Karpas-422 (cell line): Measurements from ENCODE around the gene NLGN4Y. TPM values are rescaled to one million over a fixed set of nuclear protein-coding genes. Genes with fewer than 3 reads are reported as not detected.

Source experiments
- DNase-seq: peaks from one replicate; pipeline ENCODE4 v3.0.0-alpha.2; 2015
- H2AFZ ChIP-seq: fragments of 200-600 bp; sonication (generic); 2 replicates; pipeline ENCODE4 v1.6.1; 2014; ENCODE audit warnings: antibody characterized with exemption, low read length, mixed read lengths
- H3K27ac ChIP-seq: fragments of 200-600 bp; sonication (generic); 2 replicates; pipeline ENCODE4 v1.5.1; 2014; ENCODE audit warnings: mild to moderate bottlenecking, low read length, moderate library complexity
- H3K27me3 ChIP-seq: fragments of 200-600 bp; sonication (generic); 2 replicates; pipeline ENCODE4 v1.6.1; 2014; ENCODE audit warnings: low read length, mixed read lengths
- H3K36me3 ChIP-seq: fragments of 200-600 bp; sonication (generic); 2 replicates; pipeline ENCODE4 v1.6.1; 2014; ENCODE audit warnings: low read length, mixed read lengths; ENCODE audit not compliant: insufficient read depth
- H3K4me1 ChIP-seq: fragments of 200-600 bp; sonication (generic); 2 replicates; pipeline ENCODE4 v1.6.1; 2014; ENCODE audit warnings: mild to moderate bottlenecking, low read length, mixed read lengths
- H3K4me2 ChIP-seq: fragments of 200-600 bp; sonication (generic); 2 replicates; pipeline ENCODE4 v1.6.1; 2014; ENCODE audit warnings: low read length, low read depth, mild to moderate bottlenecking; ENCODE audit not compliant: poor library complexity, severe bottlenecking
- H3K4me3 ChIP-seq: fragments of 200-600 bp; sonication (generic); 2 replicates; pipeline ENCODE4 v1.5.1; 2014; ENCODE audit warnings: mild to moderate bottlenecking, antibody characterized with exemption, low read length, mixed read lengths
- H3K79me2 ChIP-seq: fragments of 200-600 bp; sonication (generic); 2 replicates; pipeline ENCODE4 v1.6.1; 2014; ENCODE audit warnings: mild to moderate bottlenecking, low read length, mixed read lengths
- H3K9ac ChIP-seq: fragments of 200-600 bp; sonication (generic); 2 replicates; pipeline ENCODE4 v1.6.0; 2014; ENCODE audit warnings: low read length
- H3K9me2 ChIP-seq: fragments of 200-600 bp; sonication (generic), shearing (Covaris generic); replicated peaks from 2 replicates; pipeline ENCODE4 v1.6.0; 2014; ENCODE audit warnings: mild to moderate bottlenecking, low read length, moderate library complexity; ENCODE audit not compliant: insufficient read depth
- H3K9me3 ChIP-seq: fragments of 300-700, 200-600 bp; sonication (generic); 2 replicates; pipeline ENCODE4 v1.6.1; 2014; ENCODE audit warnings: low read length, mixed read lengths
- H4K20me1 ChIP-seq: fragments of 200-600 bp; sonication (generic); 2 replicates; pipeline ENCODE4 v1.6.1; 2014; ENCODE audit warnings: mild to moderate bottlenecking, antibody characterized with exemption, low read length, low read depth; ENCODE audit not compliant: insufficient read depth
- total RNA-seq: library from RNA; depleted of rRNA; stranded (reverse); fragments of >200 nt; shearing (Covaris generic); gene quantifications from 2 replicates; pipeline ENCODE4 v1.2.3, GENCODE V29; 2014; ENCODE audit warnings: low replicate concordance

NLGN4Y gene
- total RNA-seq, 1 experiment from 2014 or later, result not detected

DNA sequence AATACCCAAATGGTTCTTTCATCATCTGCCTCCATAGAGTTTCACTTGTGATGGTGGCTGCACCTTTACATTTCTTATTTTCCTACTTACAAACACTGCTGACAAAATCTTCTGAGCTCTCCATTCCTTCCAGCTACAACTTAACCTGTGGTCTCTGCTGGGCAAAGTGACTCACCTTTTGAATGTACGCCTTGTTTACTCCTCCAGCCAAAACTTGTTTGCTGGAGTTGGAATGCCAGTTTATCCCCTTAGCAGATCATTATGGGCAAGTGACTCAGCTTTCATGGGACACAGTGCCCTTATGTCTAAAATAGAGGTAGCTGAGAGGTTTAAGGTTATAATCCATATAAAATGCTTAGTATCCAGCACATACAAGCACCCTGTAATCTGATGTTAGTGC, 107.3 kb downstream of the NLGN4Y start:
- Histone ChIP-seq H4K20me1 (no peaks in the 10 kb centered on the region), H3K27me3 (no peaks in the 10 kb centered on the region), H3K4me1 (no peaks in the 10 kb centered on the region), H3K36me3 (no peaks in the 10 kb centered on the region), H3K27ac (no peak overlapping the region), H3K9me3 (no peaks in the 10 kb centered on the region), H3K9me2 (no peaks in the 10 kb centered on the region), H2AFZ (no peak overlapping the region), H3K4me2 (no peak overlapping the region), H3K9ac (no peak overlapping the region), H3K4me3 (no peak overlapping the region), H3K79me2 (no peaks in the 10 kb centered on the region)
- no peak for DNase-seq

- Histone ChIP-seq H3K4me1 (no peaks in the 10 kb centered on the region), H4K20me1 (no peaks in the 10 kb centered on the region), H3K9me2 (no peaks in the 10 kb centered on the region), H3K79me2 (no peaks in the 10 kb centered on the region), H3K4me2 (no peak overlapping the region), H3K9ac (no peak overlapping the region), H2AFZ (no peak overlapping the region), H3K36me3 (no peaks in the 10 kb centered on the region), H3K27ac (no peak overlapping the region), H3K27me3 (no peaks in the 10 kb centered on the region), H3K9me3 (no peaks in the 10 kb centered on the region), H3K4me3 (no peak overlapping the region)
- DNase-seq, result no peak
Measured at GRCh38 chrY:14633718-14634117, 109.4 kb downstream of the NLGN4Y start.

- Histone ChIP-seq H3K27ac (no peak overlapping the region), H3K9ac (no peak overlapping the region), H3K4me3 (no peak overlapping the region), H3K9me2 (no peaks in the 10 kb centered on the region), H3K4me2 (no peak overlapping the region), H2AFZ (no peak overlapping the region), H4K20me1 (no peaks in the 10 kb centered on the region), H3K4me1 (no peaks in the 10 kb centered on the region), H3K79me2 (no peaks in the 10 kb centered on the region), H3K36me3 (no peaks in the 10 kb centered on the region), H3K27me3 (no peaks in the 10 kb centered on the region), H3K9me3 (no peaks in the 10 kb centered on the region)
- DNase-seq, result no peak
Measured at GRCh38 chrY:14634954-14635353, 110.6 kb downstream of the NLGN4Y start.

GRCh38 chrY:14637551-14637950, 113.2 kb downstream of the NLGN4Y start:
- Histone ChIP-seq H3K4me2 (no peak overlapping the region), H3K4me3 (no peak overlapping the region)
- no peak for DNase-seq

DNA sequence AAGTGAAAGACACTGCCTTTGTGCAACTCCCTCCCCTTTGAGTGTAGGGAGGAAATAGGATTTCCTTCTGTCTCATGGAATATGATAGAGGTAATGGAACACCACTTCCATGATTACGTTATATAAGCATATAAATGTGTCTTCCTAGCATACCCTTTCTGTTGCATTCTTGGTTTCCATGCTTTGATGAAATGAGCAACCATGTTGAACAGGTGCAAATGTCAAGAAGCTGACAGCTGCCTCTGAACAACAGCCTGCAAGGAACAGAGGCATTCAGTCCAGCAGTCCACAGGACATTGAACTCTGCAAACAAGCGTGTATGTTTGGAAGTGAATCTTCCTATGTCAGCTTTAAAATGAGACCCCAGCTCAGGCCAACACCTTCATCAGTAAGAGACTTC, 117.5 kb downstream of the NLGN4Y start:
- H3K36me3 ChIP-seq, result no peaks in the 10 kb centered on the region
- no peak overlapping the region for H3K9ac ChIP-seq
- no peaks in the 10 kb centered on the region for H3K27me3 ChIP-seq
- H4K20me1 ChIP-seq, result no peaks in the 10 kb centered on the region
- H3K79me2 ChIP-seq, result no peaks in the 10 kb centered on the region
- no peaks in the 10 kb centered on the region for H3K4me1 ChIP-seq
- no peak overlapping the region for H3K4me2 ChIP-seq
- no peak overlapping the region for H2AFZ ChIP-seq
- no peak overlapping the region for H3K4me3 ChIP-seq
- H3K9me2 ChIP-seq, result no peaks in the 10 kb centered on the region
- DNase-seq, result no peak
- H3K9me3 ChIP-seq, result no peaks in the 10 kb centered on the region
- H3K27ac ChIP-seq, result no peak overlapping the region

More at GRCh38 chrY:14637551-14637950, 113.2 kb downstream of the NLGN4Y start:
- Histone ChIP-seq H3K9me2 (no peaks in the 10 kb centered on the region), H3K36me3 (no peaks in the 10 kb centered on the region), H3K79me2 (no peaks in the 10 kb centered on the region), H3K27me3 (no peaks in the 10 kb centered on the region), H3K4me1 (no peaks in the 10 kb centered on the region), H4K20me1 (no peaks in the 10 kb centered on the region), H3K9me3 (no peaks in the 10 kb centered on the region), H3K27ac (no peak overlapping the region), H3K9ac (no peak overlapping the region), H2AFZ (no peak overlapping the region)

DNA sequence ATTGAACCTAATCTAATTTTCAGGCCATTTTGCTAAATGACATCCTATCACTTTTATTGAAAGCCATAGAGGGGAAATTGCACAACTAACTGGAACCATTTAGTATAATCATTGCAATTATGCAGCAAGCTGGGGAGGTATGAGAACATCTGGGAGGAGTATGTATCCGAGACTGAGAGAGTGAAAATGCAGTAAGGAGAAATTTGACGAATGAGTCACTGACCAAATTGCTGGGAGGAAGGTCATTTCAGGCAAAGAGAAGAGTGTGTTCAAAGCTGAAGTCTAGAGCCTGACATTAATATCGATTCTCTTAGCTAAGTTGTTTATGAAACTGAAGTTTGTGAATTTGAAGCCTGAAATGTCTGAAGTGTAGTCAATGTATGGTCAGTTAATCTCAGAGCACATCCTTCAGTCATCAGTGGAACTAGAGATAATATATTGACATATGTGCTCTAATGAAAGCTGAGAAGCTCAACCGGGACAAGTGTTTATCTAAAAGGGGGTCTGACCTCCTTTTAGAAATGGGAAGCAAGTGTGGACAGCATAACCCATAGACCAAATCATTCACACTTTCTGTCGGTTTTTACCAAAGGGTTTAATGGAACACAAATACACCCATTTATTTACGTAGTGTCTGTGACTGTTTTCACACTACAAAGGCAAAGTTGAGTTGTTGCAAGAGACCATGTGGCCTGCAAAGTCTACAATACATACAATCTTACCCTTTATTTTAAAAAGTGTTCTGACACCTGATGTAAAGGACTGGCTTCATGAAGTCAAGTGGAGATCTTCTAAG, 120.0 kb downstream of the NLGN4Y start:
- Histone ChIP-seq H3K27me3 (no peaks in the 10 kb centered on the region), H3K79me2 (no peaks in the 10 kb centered on the region), H4K20me1 (no peaks in the 10 kb centered on the region), H3K4me3 (no peak overlapping the region), H3K4me1 (no peaks in the 10 kb centered on the region), H3K27ac (no peak overlapping the region), H3K9me2 (no peaks in the 10 kb centered on the region), H3K9me3 (no peaks in the 10 kb centered on the region), H3K9ac (no peak overlapping the region), H2AFZ (no peak overlapping the region), H3K4me2 (no peak overlapping the region), H3K36me3 (no peaks in the 10 kb centered on the region)
- no peak for DNase-seq

DNA sequence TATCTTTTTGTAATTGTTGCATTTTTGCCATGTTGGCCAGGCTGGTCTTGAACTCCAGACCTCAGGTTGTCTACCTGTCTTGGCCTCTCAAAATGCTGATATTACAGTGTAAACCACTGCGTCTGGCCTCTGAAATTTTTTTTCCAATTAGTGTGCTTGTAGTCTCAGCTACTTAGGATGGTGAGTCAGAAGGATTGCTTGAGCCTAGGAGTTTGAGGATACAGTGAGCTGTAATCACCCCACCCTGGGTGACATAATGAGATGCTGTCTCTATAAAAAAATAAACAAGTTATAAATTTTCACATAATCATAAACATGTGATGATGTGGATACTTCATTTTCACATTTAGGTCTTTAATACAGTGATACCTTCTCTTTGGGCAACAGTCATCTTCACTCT, 154.9 kb downstream of the NLGN4Y start:
- no peaks in the 10 kb centered on the region for H3K9me3 ChIP-seq
- H4K20me1 ChIP-seq, result no peaks in the 10 kb centered on the region
- no peaks in the 10 kb centered on the region for H3K9me2 ChIP-seq
- H3K79me2 ChIP-seq, result no peaks in the 10 kb centered on the region
- H3K4me3 ChIP-seq, result no peak overlapping the region
- H3K27ac ChIP-seq, result no peak overlapping the region
- no peak overlapping the region for H3K4me2 ChIP-seq
- no peak for DNase-seq
- no peaks in the 10 kb centered on the region for H3K36me3 ChIP-seq
- H3K27me3 ChIP-seq, result no peaks in the 10 kb centered on the region
- no peak overlapping the region for H2AFZ ChIP-seq
- H3K4me1 ChIP-seq, result no peaks in the 10 kb centered on the region
- no peak overlapping the region for H3K9ac ChIP-seq

- H3K27me3 ChIP-seq, result no peaks in the 10 kb centered on the region
- H3K9me3 ChIP-seq, result no peaks in the 10 kb centered on the region
- H3K79me2 ChIP-seq, result no peaks in the 10 kb centered on the region
- DNase-seq, result no peak
- H3K27ac ChIP-seq, result no peak overlapping the region
- H3K9me2 ChIP-seq, result no peaks in the 10 kb centered on the region
- no peak overlapping the region for H2AFZ ChIP-seq
- H3K4me3 ChIP-seq, result no peak overlapping the region
- H3K36me3 ChIP-seq, result no peaks in the 10 kb centered on the region
- H3K9ac ChIP-seq, result no peak overlapping the region
- H3K4me2 ChIP-seq, result no peak overlapping the region
- H4K20me1 ChIP-seq, result no peaks in the 10 kb centered on the region
- H3K4me1 ChIP-seq, result no peaks in the 10 kb centered on the region
Measured at GRCh38 chrY:14694543-14694942, 170.2 kb downstream of the NLGN4Y start.
